ENCODE data around the gene RABGAP1L. TPM values are rescaled to one million over a fixed set of nuclear protein-coding genes. Genes with fewer than 3 reads are reported as not detected.

RABGAP1L gene
- total RNA-seq, 2 donors from 2014 or later, result 148 to 174 TPM

DNA sequence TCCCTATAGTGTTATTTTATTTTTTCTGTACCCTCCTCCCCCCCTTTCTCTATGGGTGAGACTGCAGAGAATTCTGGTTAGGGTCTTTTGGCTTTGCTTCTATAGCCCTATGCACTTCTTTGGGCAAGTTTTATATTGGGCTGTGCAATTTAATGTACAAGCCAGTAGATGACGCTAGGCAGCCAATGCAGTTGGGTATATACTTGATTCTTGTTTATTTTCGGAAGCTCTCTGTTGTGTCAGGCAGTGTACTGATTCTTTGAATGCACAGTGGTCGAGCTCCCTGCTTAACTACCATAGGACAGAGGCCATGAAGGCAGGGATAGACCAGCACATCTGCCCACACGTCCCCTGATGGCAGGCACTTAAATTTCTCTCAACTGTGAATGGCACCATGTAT is 254.3 kb downstream of the RABGAP1L start:
- Histone ChIP-seq H3K4me3 (no peak overlapping the region), H3K4me1 (no peaks in the 10 kb centered on the region), H3K27ac (no peak overlapping the region), H3K36me3 (no peaks in the 10 kb centered on the region), H3K9me3 (no peaks in the 10 kb centered on the region), H3K27me3 (no peaks in the 10 kb centered on the region)
- TF ChIP-seq, protein P1, sequence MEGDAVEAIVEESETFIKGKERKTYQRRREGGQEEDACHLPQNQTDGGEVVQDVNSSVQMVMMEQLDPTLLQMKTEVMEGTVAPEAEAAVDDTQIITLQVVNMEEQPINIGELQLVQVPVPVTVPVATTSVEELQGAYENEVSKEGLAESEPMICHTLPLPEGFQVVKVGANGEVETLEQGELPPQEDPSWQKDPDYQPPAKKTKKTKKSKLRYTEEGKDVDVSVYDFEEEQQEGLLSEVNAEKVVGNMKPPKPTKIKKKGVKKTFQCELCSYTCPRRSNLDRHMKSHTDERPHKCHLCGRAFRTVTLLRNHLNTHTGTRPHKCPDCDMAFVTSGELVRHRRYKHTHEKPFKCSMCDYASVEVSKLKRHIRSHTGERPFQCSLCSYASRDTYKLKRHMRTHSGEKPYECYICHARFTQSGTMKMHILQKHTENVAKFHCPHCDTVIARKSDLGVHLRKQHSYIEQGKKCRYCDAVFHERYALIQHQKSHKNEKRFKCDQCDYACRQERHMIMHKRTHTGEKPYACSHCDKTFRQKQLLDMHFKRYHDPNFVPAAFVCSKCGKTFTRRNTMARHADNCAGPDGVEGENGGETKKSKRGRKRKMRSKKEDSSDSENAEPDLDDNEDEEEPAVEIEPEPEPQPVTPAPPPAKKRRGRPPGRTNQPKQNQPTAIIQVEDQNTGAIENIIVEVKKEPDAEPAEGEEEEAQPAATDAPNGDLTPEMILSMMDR (IDR thresholded peaks at IDR 0.05), result peak in 1 of 2 donors; percentile 38
- no peak for DNase-seq (ENCODE audit: low spot score)

DNA sequence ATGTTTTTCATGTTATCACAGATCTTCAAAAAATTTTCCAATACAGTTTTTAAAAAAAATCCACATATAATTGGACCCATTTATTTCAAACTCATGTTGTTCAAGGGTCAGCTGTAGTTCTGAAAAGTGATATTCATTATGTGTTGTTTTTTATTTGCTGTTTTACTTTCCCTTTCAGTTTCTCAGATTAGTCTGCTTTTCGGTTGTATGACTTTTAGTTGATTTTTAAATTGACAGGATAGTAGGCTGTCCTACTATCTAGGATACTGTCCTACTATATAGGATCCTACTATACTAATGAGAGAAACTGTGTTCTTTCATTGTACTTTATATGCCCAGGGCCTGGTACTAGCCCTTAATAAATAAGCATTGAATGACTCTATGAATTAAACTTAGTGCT is 254.9 kb downstream of the RABGAP1L start:
- H3K4me3 ChIP-seq, result no peak overlapping the region

DNA sequence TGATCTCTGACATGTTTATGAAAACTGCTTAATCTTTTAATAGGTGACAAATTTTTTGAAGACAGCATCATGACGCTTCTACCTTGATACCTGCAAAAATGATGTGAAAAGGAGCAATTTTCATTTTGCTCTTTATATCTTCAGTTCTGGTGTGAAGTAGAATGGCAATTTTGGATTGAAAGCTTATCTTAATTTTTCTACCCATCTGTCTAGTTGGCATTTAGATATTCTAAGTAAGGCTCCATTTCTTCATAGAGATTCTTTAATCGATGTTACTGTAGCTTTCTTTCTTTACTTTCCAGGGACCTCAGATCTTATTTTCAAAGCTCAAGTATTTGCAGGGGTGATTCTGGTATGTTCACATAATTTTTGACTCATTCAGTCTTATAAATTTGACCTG is 256.2 kb downstream of the RABGAP1L start:
- Histone ChIP-seq H3K4me1 (no peaks in the 10 kb centered on the region), H3K36me3 (no peaks in the 10 kb centered on the region)

More for the DNA sequence above, 254.9 kb downstream of the RABGAP1L start:
- H3K36me3 ChIP-seq, result no peaks in the 10 kb centered on the region
- no peak for DNase-seq (ENCODE audit: low spot score)
- H3K27me3 ChIP-seq, result no peaks in the 10 kb centered on the region
- no peaks in the 10 kb centered on the region for H3K9me3 ChIP-seq
- no peaks in the 10 kb centered on the region for H3K4me1 ChIP-seq
- TF ChIP-seq, protein P1 (IDR thresholded peaks at IDR 0.05), result no peak
- no peak overlapping the region for H3K27ac ChIP-seq

DNA sequence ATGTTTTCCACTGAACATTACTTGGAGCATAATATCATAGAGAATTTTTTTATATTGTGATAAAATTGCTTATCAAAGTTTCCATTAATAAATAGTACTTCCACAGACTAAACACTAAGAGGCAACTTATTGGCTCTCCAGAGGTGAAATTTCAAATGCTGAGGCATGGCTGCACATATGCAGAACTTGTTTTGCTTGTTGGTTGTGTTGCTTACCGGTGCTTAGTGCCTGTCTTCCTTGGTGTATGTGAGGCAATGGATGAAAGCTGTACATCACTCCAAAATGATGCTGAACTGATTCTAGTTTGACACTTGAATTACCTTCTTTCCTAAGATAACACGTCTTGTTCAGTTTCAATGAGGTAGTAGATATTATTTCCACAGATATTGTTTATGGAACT is 258.6 kb downstream of the RABGAP1L start:
- Histone ChIP-seq H3K4me3 (no peak overlapping the region), H3K27ac (no peak overlapping the region), H3K36me3 (no peaks in the 10 kb centered on the region), H3K9me3 (no peaks in the 10 kb centered on the region), H3K4me1 (no peaks in the 10 kb centered on the region), H3K27me3 (no peaks in the 10 kb centered on the region)
- no peak for DNase-seq (ENCODE audit: low spot score)
- TF ChIP-seq, protein P1 (IDR thresholded peaks at IDR 0.05), result no peak

More for the DNA sequence above, 256.2 kb downstream of the RABGAP1L start:
- no peaks in the 10 kb centered on the region for H3K27me3 ChIP-seq
- H3K27ac ChIP-seq, result no peak overlapping the region
- H3K9me3 ChIP-seq, result no peaks in the 10 kb centered on the region
- H3K4me3 ChIP-seq, result no peak overlapping the region
- TF ChIP-seq, protein P1 (IDR thresholded peaks at IDR 0.05), result no peak
- DNase-seq (ENCODE audit: low spot score), result no peak

DNA sequence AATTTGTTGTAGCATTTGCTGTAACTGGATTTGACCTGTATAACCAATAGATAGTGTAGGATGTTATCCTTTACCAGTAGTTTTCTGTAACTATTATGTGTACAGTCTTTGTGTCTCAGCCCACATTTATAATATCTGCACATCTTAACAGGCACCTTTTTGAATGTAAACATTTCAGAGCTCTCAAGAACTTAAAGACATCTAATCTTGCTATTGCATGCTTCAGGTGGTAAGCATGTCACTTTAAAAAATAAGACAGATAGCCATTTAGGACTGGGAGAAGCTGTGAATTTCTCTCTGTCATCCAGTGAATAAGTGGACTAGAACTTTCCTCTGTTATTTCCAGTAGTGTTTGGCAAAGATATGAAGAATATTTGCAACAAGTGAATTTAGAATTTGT is 265.8 kb downstream of the RABGAP1L start:
- H3K4me3 ChIP-seq, result no peak overlapping the region
- TF ChIP-seq, protein P1 (IDR thresholded peaks at IDR 0.05), result no peak
- no peaks in the 10 kb centered on the region for H3K27me3 ChIP-seq
- no peaks in the 10 kb centered on the region for H3K9me3 ChIP-seq
- no peak overlapping the region for H3K27ac ChIP-seq
- DNase-seq (ENCODE audit: low spot score), result no peak
- no peaks in the 10 kb centered on the region for H3K4me1 ChIP-seq
- no peaks in the 10 kb centered on the region for H3K36me3 ChIP-seq

DNA sequence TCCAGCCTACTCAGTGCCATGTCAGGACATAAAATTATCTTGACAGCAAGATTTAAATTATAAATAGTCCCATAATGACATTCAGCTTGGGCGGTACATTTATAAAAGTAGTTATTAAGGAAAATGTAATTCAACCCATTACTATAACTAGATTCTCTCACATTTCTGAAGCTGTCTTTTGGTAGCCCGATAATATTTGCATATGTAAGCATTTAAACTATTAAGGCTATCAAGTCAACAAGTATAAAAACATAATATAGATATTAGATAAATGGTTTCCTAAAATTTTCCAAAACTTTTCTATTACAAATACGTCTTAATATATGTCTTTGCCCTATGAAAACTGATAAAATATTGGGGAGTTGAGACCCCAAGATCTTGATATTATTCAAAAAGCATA is 266.8 kb downstream of the RABGAP1L start:
- Histone ChIP-seq H3K27ac (no peak overlapping the region), H3K4me1 (no peaks in the 10 kb centered on the region), H3K36me3 (no peaks in the 10 kb centered on the region), H3K9me3 (no peaks in the 10 kb centered on the region), H3K4me3 (no peak overlapping the region), H3K27me3 (no peaks in the 10 kb centered on the region)
- TF ChIP-seq, protein P1 (IDR thresholded peaks at IDR 0.05), result no peak
- no peak for DNase-seq (ENCODE audit: low spot score)
